T-helper 9 cell (primary cell): ENCODE measurements around the gene TYW1.
"Not testable (repeated sequence)": the region's sequence is repeated elsewhere in the genome, so short reads cannot be mapped to it uniquely, and the experiment has no call there.

Experiments
- DNase-seq: peaks from one replicate; pipeline ENCODE4 v3.0.0-alpha.2; 2020

Gene TYW1

GRCh38 chr7:67192123-67192702 is 195.6 kb downstream of the TYW1 start:
- not testable (repeated sequence) for DNase-seq

- not testable (repeated sequence) for DNase-seq
Observed at GRCh38 chr7:67192889-67193613, 196.4 kb downstream of the TYW1 start.

GRCh38 chr7:67196176-67196575 is 199.5 kb downstream of the TYW1 start:
- DNase-seq = not testable (repeated sequence)

GRCh38 chr7:67198865-67199526 is 202.4 kb downstream of the TYW1 start:
- DNase-seq = not testable (repeated sequence)

GRCh38 chr7:67205772-67206171 is 209.1 kb downstream of the TYW1 start:
- DNase-seq = not testable (repeated sequence)

GRCh38 chr7:67206452-67206851 is 209.8 kb downstream of the TYW1 start:
- DNase-seq = no peak

- not testable (repeated sequence) for DNase-seq
Observed at GRCh38 chr7:67208656-67209055, 212.0 kb downstream of the TYW1 start.

DNA sequence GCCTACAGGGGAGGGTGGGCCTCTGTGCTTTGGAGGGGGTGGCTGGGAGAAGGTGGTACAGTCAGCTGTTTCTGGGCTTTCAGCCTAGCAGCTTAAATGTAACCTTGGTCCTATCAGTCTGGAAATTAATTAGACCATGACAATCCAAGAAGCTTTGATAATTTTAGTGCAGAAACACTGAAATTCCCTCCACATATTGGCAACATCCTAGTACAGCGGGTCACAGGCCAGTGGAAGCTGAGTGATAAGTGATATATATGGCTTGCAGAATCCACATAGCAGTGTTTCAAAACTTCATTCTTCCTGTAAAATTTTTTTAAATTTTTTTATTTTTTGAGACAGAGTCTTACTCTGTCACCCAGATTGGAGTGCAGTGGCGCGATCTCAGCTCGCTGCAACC is 212.6 kb downstream of the TYW1 start:
- DNase-seq = no peak

- DNase-seq = no peak
Observed at GRCh38 chr7:67210567-67210966, 213.9 kb downstream of the TYW1 start.

DNA sequence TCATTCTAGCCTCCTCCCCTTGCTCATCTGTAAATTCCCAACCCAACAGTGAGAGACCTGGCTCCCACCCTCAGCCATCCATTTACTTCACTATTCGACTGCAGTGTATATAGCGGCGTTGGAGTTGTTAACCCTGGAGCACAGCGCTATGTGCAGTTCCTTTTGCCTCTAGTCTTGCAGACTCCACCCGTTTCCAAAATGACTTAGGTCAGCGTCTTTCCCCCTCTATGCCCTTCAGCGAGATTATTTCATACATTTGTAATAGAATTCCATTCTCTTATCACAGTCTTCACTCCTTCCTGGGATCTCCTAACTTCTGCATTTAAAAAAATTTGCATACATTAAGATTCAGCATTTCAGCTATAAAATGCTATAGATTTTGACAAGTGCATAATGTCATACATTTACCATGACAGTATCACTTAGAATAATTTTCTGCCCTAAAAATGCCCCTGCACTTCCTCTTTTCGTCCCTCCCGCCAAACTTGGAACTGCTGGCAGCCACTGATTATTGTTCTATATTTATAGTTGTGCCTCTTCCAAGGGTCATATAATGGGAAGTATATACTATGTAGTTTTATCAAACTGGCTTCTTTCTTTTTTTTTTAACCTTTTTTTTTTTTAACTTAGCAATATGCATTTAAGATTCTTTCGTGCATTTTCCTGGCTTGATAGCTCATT is 215.2 kb downstream of the TYW1 start:
- DNase-seq = not testable (repeated sequence)

DNA sequence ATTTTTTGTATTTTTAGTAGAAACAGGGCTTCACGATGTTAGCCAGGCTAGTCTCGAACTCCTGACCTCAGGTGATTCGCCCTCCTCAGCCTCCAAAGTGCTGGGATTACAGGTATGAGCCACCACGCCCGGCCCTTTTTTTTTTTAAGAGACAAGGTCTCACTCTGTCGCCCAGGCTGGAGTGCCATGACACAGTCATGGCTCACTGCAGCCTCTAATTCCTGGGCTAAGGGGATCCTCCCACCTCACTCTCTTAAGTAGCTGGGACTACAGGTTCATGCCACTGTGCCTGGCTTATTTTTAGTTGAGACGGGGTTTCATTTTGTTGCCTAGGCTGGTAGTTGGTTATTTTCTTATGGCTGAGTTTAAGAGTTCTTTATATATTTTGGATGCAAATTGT is 216.4 kb downstream of the TYW1 start:
- not testable (repeated sequence) for DNase-seq

- DNase-seq = not testable (repeated sequence)
Observed at GRCh38 chr7:67223551-67223950, 226.9 kb downstream of the TYW1 start.

- not testable (repeated sequence) for DNase-seq
Observed at GRCh38 chr7:67226340-67226907, 229.8 kb downstream of the TYW1 start.

- not testable (repeated sequence) for DNase-seq
Observed at GRCh38 chr7:67226967-67227366, 230.3 kb downstream of the TYW1 start.

GRCh38 chr7:67229018-67229417 is 232.4 kb downstream of the TYW1 start:
- DNase-seq = not testable (repeated sequence)

DNA sequence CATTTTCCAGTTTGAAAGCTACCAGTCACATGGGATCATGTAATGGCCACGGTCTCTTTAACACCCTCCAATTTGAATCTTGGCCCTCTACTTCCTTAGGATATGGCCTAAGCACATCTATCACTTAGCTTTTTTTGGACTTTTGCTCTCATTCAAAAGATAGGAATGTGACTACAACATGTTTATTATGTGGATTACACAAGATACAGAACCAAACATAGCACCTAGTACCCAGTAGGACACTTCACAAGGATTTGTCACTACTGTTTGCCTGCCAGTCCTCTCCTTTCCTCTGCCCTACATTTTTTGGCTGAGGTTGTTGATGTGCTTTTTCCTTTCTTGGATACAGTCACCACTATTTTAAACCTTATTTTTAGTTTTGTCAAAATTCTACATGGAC is 233.4 kb downstream of the TYW1 start:
- DNase-seq = not testable (repeated sequence)

DNA sequence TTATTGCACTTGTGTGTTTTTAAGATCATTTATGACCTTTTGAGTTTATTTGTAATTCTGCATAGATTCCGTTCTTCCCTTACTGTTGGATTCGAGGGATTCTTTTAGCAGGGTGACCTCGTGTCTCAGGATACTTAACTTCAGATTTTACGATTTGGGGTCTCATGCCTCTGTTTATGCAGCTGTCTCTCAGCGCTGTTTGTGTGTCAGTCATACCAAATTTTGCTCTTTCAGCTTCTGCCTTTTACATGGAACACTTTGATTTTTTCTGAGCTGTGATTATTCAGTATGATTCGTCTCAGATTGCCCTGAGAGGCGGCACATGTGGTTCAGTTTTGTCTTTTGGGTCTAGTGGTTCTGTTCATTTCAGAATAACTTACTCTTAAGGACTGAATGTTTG is 236.9 kb downstream of the TYW1 start:
- DNase-seq = not testable (repeated sequence)

DNA sequence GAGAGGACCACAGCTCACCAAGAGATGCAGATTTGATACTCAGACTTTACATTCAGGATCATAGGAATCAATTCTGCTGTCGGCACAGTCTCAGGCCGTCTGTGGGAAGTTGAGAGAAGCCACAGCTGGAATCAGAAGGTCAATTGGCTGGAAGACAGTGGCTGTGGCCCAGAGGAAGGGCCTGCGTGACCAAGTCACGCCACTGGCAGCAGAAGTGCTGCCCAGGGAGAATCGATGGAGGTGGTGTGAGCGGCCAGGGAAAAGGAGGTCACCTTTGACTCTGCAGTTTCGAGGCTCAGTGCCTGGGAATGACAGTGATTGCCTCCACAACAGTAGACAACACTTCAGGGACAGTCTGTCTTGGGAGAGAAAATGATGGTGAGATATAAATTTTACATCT is 239.6 kb downstream of the TYW1 start:
- not testable (repeated sequence) for DNase-seq

DNA sequence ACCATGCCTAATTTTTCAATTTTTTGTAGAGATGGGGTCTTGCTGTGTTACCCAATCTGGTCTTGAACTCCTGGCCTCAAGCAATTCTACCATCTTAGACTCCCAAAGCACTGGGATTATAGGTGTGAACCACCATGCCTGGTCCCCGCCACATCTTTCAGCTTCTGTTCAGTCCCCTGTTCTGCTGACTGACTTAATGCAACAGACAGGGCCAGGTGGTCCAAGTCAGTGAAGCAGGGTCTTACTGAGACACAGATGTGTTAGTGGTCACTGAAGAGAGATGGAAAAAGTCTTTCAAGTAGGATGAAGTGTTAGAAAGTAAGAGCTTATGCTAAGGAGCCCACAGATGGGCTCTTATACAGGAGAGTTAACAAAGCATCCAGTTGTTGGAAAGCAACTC is 246.2 kb downstream of the TYW1 start:
- DNase-seq = not testable (repeated sequence)

- not testable (repeated sequence) for DNase-seq
Observed at GRCh38 chr7:67248364-67248763, 251.7 kb downstream of the TYW1 start.

- DNase-seq = no peak
Observed at GRCh38 chr7:67251986-67252558, 255.4 kb downstream of the TYW1 start.

GRCh38 chr7:67255076-67255475 is 258.4 kb downstream of the TYW1 start:
- DNase-seq = not testable (repeated sequence)

- not testable (repeated sequence) for DNase-seq
Observed at GRCh38 chr7:67257779-67258178, 261.1 kb downstream of the TYW1 start.
